COLO668 (cell line): ENCODE results near the gene PHKG1.
"Not testable (repeated sequence)": the region's sequence is repeated elsewhere in the genome, so short reads cannot be mapped to it uniquely, and the experiment has no call there.

Experiments
- DNase-seq: peaks from one replicate; lab custom pipeline; 2025; ENCODE audit not compliant: unreplicated experiment; lab: John Stamatoyannopoulos, UW

Gene PHKG1

GRCh38 chr7:56092789-56093531 is at the start of gene PHKG1:
Gene PHKG1, minus strand, starts transcription at chr7:56092952. Its CDS starts 4,011 bp downstream, at chr7:56088941.
- DNase-seq: peak; percentile 29

GRCh38 chr7:56131062-56131461 is 38.3 kb upstream of the PHKG1 start:
- not testable (repeated sequence) for DNase-seq

- no peak for DNase-seq
Measured at GRCh38 chr7:56127241-56127975, 34.7 kb upstream of the PHKG1 start.

- DNase-seq: no peak
Measured at GRCh38 chr7:56125831-56126230, 33.1 kb upstream of the PHKG1 start.

- DNase-seq: no peak
Measured at GRCh38 chr7:56124981-56125380, 32.2 kb upstream of the PHKG1 start.

GRCh38 chr7:56121440-56121839 is 28.7 kb upstream of the PHKG1 start:
- DNase-seq: no peak

GRCh38 chr7:56115852-56116538 is 23.2 kb upstream of the PHKG1 start, which contains the start of gene NUPR2:
Gene NUPR2, minus strand, starts transcription at chr7:56116417. Its CDS starts 103 bp downstream, at chr7:56116314.
- peak; percentile 74 for DNase-seq

GRCh38 chr7:56112244-56112643 is 19.5 kb upstream of the PHKG1 start:
- DNase-seq: not testable (repeated sequence)

GRCh38 chr7:56110611-56111010 is 17.9 kb upstream of the PHKG1 start:
- peak; percentile 4 for DNase-seq

- DNase-seq: no peak
Measured at GRCh38 chr7:56107954-56108258, 15.2 kb upstream of the PHKG1 start.

GRCh38 chr7:56106108-56107073 is 13.6 kb upstream of the PHKG1 start, which contains the start of gene CHCHD2:
Gene CHCHD2, minus strand, starts transcription at chr7:56106476. Its CDS starts 63 bp downstream, at chr7:56106413.
- peak; percentile 97 for DNase-seq

- DNase-seq: peak; percentile 25
Measured at GRCh38 chr7:56105508-56105907, 12.8 kb upstream of the PHKG1 start.

GRCh38 chr7:56104138-56104537 is 11.4 kb upstream of the PHKG1 start:
- not testable (repeated sequence) for DNase-seq

- no peak for DNase-seq
Measured at GRCh38 chr7:56099653-56100052, 6.9 kb upstream of the PHKG1 start.

- DNase-seq: not testable (repeated sequence)
Measured at GRCh38 chr7:56098187-56099008, 5.6 kb upstream of the PHKG1 start.

- DNase-seq: no peak
Measured at GRCh38 chr7:56097700-56098099, 4.9 kb upstream of the PHKG1 start.

GRCh38 chr7:56092388-56092787 is 364 bp downstream of the PHKG1 start:
- not testable (repeated sequence) for DNase-seq

- DNase-seq: no peak
Measured at GRCh38 chr7:56091591-56091990, 1.2 kb downstream of the PHKG1 start.

GRCh38 chr7:56087445-56087844 is 5.3 kb downstream of the PHKG1 start:
- no peak for DNase-seq

GRCh38 chr7:56086761-56087160 is 6.0 kb downstream of the PHKG1 start:
- no peak for DNase-seq
